ENCODE measurements around the gene IL1R1.

Gene IL1R1

DNA sequence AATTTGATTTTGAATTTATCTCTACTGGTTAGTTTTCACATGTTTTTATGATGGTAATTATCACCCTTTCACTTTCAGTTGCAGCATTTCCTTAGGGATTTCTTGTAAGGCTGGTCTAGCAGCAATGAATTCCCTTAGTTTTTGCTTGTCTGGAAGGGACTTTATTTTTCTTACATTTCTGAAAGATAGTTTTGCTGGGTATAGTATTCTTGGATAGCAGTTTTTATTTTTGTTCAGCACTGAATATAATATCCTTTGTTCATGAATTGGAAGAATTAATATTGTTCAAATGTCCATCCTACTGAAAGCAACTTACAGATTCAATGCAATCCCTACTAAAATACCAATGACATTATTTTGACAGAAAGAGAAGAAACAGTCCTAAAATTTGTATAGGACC lies 74.5 kb downstream of the IL1R1 start:
- Histone ChIP-seq H3K27ac (ENCODE audit: low read length) (no peak overlapping the region), H3K9me3 (ENCODE audit: insufficient read depth, low read length, severe bottlenecking) (peaks cover 13% of the 10 kb centered on the region), H4K20me1 (ENCODE audit: insufficient read depth, low read length) (no peaks in the 10 kb centered on the region), H3K79me2 (ENCODE audit: insufficient read depth, low read length) (no peaks in the 10 kb centered on the region), H3K4me3 (ENCODE audit: low read depth in 1 of 2, low read length in 2 of 2) (no peak overlapping the region), H3K4me2 (ENCODE audit: insufficient read depth, low read length) (no peak overlapping the region), H3K27me3 (ENCODE audit: insufficient read depth, low read length, poor library complexity) (peaks cover 6% of the 10 kb centered on the region), H3K4me1 (ENCODE audit: insufficient read depth, low read length) (no peaks in the 10 kb centered on the region), H3K36me3 (ENCODE audit: insufficient read depth, low read length) (no peaks in the 10 kb centered on the region), H2AFZ (ENCODE audit: low read depth, low read length) (no peak overlapping the region), H3K9ac (ENCODE audit: low read depth, low read length) (no peak overlapping the region)
- no peak for DNase-seq
- no peak for ATAC-seq (ENCODE audit: insufficient read depth, low read depth)
- TF ChIP-seq, protein P1, sequence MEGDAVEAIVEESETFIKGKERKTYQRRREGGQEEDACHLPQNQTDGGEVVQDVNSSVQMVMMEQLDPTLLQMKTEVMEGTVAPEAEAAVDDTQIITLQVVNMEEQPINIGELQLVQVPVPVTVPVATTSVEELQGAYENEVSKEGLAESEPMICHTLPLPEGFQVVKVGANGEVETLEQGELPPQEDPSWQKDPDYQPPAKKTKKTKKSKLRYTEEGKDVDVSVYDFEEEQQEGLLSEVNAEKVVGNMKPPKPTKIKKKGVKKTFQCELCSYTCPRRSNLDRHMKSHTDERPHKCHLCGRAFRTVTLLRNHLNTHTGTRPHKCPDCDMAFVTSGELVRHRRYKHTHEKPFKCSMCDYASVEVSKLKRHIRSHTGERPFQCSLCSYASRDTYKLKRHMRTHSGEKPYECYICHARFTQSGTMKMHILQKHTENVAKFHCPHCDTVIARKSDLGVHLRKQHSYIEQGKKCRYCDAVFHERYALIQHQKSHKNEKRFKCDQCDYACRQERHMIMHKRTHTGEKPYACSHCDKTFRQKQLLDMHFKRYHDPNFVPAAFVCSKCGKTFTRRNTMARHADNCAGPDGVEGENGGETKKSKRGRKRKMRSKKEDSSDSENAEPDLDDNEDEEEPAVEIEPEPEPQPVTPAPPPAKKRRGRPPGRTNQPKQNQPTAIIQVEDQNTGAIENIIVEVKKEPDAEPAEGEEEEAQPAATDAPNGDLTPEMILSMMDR (IDR thresholded peaks at IDR 0.05; ENCODE audit: borderline replicate concordance, extremely low read depth, low read length, poor library complexity, severe bottlenecking), result no peak
- no peak for TF ChIP-seq EZH2 (IDR thresholded peaks at IDR 0.05; ENCODE audit: borderline replicate concordance, low read depth, low read length, severe bottlenecking)

DNA sequence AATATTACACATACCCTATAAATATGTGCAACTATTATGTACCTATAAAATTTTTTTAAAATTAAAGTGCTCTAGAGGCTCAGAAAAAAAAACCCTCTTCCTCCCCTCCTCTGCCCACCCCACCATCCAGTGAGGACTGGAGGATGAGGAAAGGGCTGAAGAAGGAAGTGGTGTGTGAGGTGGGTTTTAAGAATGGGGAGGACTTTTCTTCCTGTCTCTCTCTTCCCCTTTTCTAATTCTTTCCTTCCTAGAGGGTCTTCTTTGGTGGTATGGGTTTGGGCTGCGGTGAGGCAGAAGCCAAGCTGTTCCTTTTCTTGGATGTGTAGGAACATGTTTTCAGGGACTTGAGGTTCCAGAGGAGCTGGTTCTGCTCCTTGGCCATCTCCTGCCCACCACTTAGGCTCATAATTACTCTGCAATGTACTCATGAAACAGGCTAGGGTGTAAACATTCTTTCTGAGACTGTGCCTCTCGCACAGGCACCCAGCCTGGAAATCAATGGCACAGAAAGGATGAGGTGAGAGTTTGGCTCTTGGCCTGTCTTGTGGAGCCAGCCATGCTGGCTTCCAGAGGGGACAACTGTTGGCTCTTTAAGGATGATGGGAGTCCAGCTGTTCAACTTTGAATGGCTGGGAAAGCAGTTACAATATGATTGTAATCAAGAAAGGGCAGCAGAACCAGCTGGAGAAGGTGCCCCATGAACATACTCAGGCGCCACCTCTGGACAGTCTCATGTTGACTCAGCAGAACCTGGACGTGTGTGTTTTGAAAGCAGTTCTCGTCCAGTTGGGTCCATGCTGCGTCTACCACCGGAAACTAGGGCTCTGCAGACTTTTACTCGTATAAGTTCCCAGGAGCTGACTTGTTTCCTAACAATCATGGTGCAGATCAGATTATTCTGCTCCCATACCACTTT lies 82.5 kb downstream of the IL1R1 start:
- H3K27ac ChIP-seq (ENCODE audit: low read length), result no peak overlapping the region
- no peak for TF ChIP-seq EZH2 (IDR thresholded peaks at IDR 0.05; ENCODE audit: borderline replicate concordance, low read depth, low read length, severe bottlenecking)
- TF ChIP-seq, protein P1 (IDR thresholded peaks at IDR 0.05; ENCODE audit: borderline replicate concordance, extremely low read depth, low read length, poor library complexity, severe bottlenecking), result no peak
- no peak for ATAC-seq (ENCODE audit: insufficient read depth, low read depth)
- H3K79me2 ChIP-seq (ENCODE audit: insufficient read depth, low read length), result no peaks in the 10 kb centered on the region
- no peaks in the 10 kb centered on the region for H3K36me3 ChIP-seq (ENCODE audit: insufficient read depth, low read length)
- no peak overlapping the region for H3K4me3 ChIP-seq (ENCODE audit: low read depth in 1 of 2, low read length in 2 of 2)
- no peak overlapping the region for H3K9ac ChIP-seq (ENCODE audit: low read depth, low read length)
- H3K4me2 ChIP-seq (ENCODE audit: insufficient read depth, low read length), result no peak overlapping the region
- no peak for DNase-seq
- H3K9me3 ChIP-seq (ENCODE audit: insufficient read depth, low read length, severe bottlenecking), result no peaks in the 10 kb centered on the region
- H3K4me1 ChIP-seq (ENCODE audit: insufficient read depth, low read length), result no peaks in the 10 kb centered on the region
- peaks cover 6% of the 10 kb centered on the region for H3K27me3 ChIP-seq (ENCODE audit: insufficient read depth, low read length, poor library complexity)
- H4K20me1 ChIP-seq (ENCODE audit: insufficient read depth, low read length), result no peaks in the 10 kb centered on the region
- no peak overlapping the region for H2AFZ ChIP-seq (ENCODE audit: low read depth, low read length)

DNA sequence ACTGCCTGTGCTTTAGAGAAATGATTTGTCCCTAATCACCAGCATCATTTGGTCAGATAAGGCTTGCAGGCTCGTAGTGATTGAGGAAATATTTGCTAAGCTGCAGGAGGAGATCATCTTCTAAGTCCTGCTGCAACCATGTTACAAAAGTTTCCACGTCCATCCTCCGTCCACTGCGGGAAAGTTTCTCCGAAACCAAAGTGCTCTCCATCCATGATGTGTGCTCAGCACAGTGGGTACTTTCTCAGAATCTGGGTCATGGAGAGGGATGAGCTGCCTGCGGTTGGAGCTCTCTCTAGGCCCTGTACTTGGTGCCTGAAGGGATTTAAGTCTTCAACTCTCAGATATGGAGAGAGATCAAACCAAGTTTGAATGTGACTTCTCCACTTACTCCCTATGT lies 83.6 kb downstream of the IL1R1 start:
- H3K4me1 ChIP-seq (ENCODE audit: insufficient read depth, low read length), result no peaks in the 10 kb centered on the region
- peaks cover 8% of the 10 kb centered on the region for H3K27me3 ChIP-seq (ENCODE audit: insufficient read depth, low read length, poor library complexity)
- H3K36me3 ChIP-seq (ENCODE audit: insufficient read depth, low read length), result no peaks in the 10 kb centered on the region
- no peak overlapping the region for H2AFZ ChIP-seq (ENCODE audit: low read depth, low read length)
- no peaks in the 10 kb centered on the region for H3K9me3 ChIP-seq (ENCODE audit: insufficient read depth, low read length, severe bottlenecking)
- H3K4me3 ChIP-seq (ENCODE audit: low read depth in 1 of 2, low read length in 2 of 2), result no peak overlapping the region
- no peak for DNase-seq
- no peaks in the 10 kb centered on the region for H3K79me2 ChIP-seq (ENCODE audit: insufficient read depth, low read length)
- no peaks in the 10 kb centered on the region for H4K20me1 ChIP-seq (ENCODE audit: insufficient read depth, low read length)
- no peak overlapping the region for H3K9ac ChIP-seq (ENCODE audit: low read depth, low read length)
- TF ChIP-seq, protein P1 (IDR thresholded peaks at IDR 0.05; ENCODE audit: borderline replicate concordance, extremely low read depth, low read length, poor library complexity, severe bottlenecking), result no peak
- no peak for TF ChIP-seq EZH2 (IDR thresholded peaks at IDR 0.05; ENCODE audit: borderline replicate concordance, low read depth, low read length, severe bottlenecking)
- no peak for ATAC-seq (ENCODE audit: insufficient read depth, low read depth)
- no peak overlapping the region for H3K27ac ChIP-seq (ENCODE audit: low read length)
- no peak overlapping the region for H3K4me2 ChIP-seq (ENCODE audit: insufficient read depth, low read length)

Data from DND-41 (cell line).